Measurements from ENCODE around the gene ATOH8.
"Not testable (repeated sequence)": the region's sequence is repeated elsewhere in the genome, so short reads cannot be mapped to it uniquely, and the experiment has no call there.

The ATOH8 gene

GRCh38 chr2:85712849-85713612 lies 40.8 kb upstream of the ATOH8 start:
- H3K4me3 ChIP-seq (ENCODE audit: low read depth, low read length), result no peak overlapping the region
- no peak for DNase-seq (ENCODE audit: low read depth)
- no peak for TF ChIP-seq CTCF (IDR thresholded peaks at IDR 0.05; ENCODE audit: insufficient read depth, low read depth, low read length, missing control alignments)

- no peak for DNase-seq (ENCODE audit: low read depth)
- TF ChIP-seq CTCF (IDR thresholded peaks at IDR 0.05; ENCODE audit: insufficient read depth, low read depth, low read length, missing control alignments), result no peak
- H3K4me3 ChIP-seq (ENCODE audit: low read depth, low read length), result no peak overlapping the region
These were observed 40.0 kb upstream of the ATOH8 start for GRCh38 chr2:85713836-85714235.

GRCh38 chr2:85714421-85714820 lies 39.4 kb upstream of the ATOH8 start:
- H3K4me3 ChIP-seq (ENCODE audit: low read depth, low read length); DNase-seq (ENCODE audit: low read depth): not testable (repeated sequence)

- DNase-seq (ENCODE audit: low read depth), result no peak
- H3K4me3 ChIP-seq (ENCODE audit: low read depth, low read length), result no peak overlapping the region
- TF ChIP-seq CTCF (IDR thresholded peaks at IDR 0.05; ENCODE audit: insufficient read depth, low read depth, low read length, missing control alignments), result no peak
These were observed 39.0 kb upstream of the ATOH8 start for GRCh38 chr2:85714841-85715240.

- no peak for TF ChIP-seq CTCF (IDR thresholded peaks at IDR 0.05; ENCODE audit: insufficient read depth, low read depth, low read length, missing control alignments)
- no peak for DNase-seq (ENCODE audit: low read depth)
- no peak overlapping the region for H3K4me3 ChIP-seq (ENCODE audit: low read depth, low read length)
These were observed 37.4 kb upstream of the ATOH8 start for GRCh38 chr2:85716346-85716914.

GRCh38 chr2:85717308-85718008 lies 36.3 kb upstream of the ATOH8 start:
- no peak overlapping the region for H3K4me3 ChIP-seq (ENCODE audit: low read depth, low read length)
- DNase-seq (ENCODE audit: low read depth), result no peak
- no peak for TF ChIP-seq CTCF (IDR thresholded peaks at IDR 0.05; ENCODE audit: insufficient read depth, low read depth, low read length, missing control alignments)

- TF ChIP-seq CTCF (IDR thresholded peaks at IDR 0.05; ENCODE audit: insufficient read depth, low read depth, low read length, missing control alignments), result no peak
- no peak overlapping the region for H3K4me3 ChIP-seq (ENCODE audit: low read depth, low read length)
- no peak for DNase-seq (ENCODE audit: low read depth)
These were observed 35.8 kb upstream of the ATOH8 start for GRCh38 chr2:85718009-85718391.
